Measurements from ENCODE around the gene ACER2.
A peak's percentile ranks its signal among the peaks of the same experiment; 100 is the strongest.
"Not testable (repeated sequence)": the region's sequence is repeated elsewhere in the genome, so short reads cannot be mapped to it uniquely, and the experiment has no call there.

ACER2 gene

GRCh38 chr9:19410594-19410993 is 1.8 kb downstream of the ACER2 start:
- no peak overlapping the region for H3K27ac Mint-ChIP-seq
- H3K36me3 Mint-ChIP-seq (ENCODE audit: low read depth), result peaks cover 33% of the 10 kb centered on the region
- peak overlapping the region; percentile 99 for H3K4me3 Mint-ChIP-seq
- no peak for DNase-seq
- TF ChIP-seq CTCF (IDR thresholded peaks at IDR 0.05), result no peak
- peaks cover 15% of the 10 kb centered on the region for H3K4me1 Mint-ChIP-seq
- H3K27me3 Mint-ChIP-seq (ENCODE audit: low read depth, poor library complexity), result peaks cover 24% of the 10 kb centered on the region
- peaks cover 9% of the 10 kb centered on the region for H3K9me3 Mint-ChIP-seq

- Mint-ChIP-seq H3K36me3 (ENCODE audit: low read depth) (peaks cover 40% of the 10 kb centered on the region), H3K4me1 (peaks cover 15% of the 10 kb centered on the region), H3K27ac (no peak overlapping the region), H3K9me3 (peaks cover 11% of the 10 kb centered on the region), H3K27me3 (ENCODE audit: low read depth, poor library complexity) (peaks cover 24% of the 10 kb centered on the region), H3K4me3 (peak overlapping the region; percentile 39)
- no peak for TF ChIP-seq CTCF (IDR thresholded peaks at IDR 0.05)
- no peak for DNase-seq
Observed at GRCh38 chr9:19411316-19411715, 2.5 kb downstream of the ACER2 start.

- peaks cover 26% of the 10 kb centered on the region for H3K9me3 Mint-ChIP-seq
- H3K4me1 Mint-ChIP-seq, result peaks cover 15% of the 10 kb centered on the region
- DNase-seq, H3K27ac Mint-ChIP-seq, H3K4me3 Mint-ChIP-seq: not testable (repeated sequence)
- peaks cover 13% of the 10 kb centered on the region for H3K27me3 Mint-ChIP-seq (ENCODE audit: low read depth, poor library complexity)
- H3K36me3 Mint-ChIP-seq (ENCODE audit: low read depth), result peaks cover 58% of the 10 kb centered on the region
Observed at GRCh38 chr9:19413456-19413855, 4.6 kb downstream of the ACER2 start.

DNA sequence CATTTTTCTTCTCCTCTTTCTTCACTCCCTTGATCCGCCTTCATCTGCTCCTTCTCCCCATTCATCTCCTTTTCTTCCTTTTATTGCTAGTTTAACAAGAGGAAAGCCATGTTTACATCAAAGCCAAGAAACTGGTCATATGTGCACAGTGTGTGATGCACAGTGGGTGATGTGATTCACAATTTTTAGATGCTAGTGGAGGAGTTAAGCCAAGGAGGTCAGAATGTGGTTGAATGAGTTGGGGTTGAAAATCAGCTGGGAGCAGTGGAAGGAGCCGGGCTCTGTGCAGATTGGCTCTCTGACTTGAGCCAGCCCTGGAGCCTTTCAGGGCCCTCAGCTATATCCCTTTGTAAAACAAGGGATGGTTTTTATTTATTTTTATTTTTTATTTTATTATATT is 7.3 kb downstream of the ACER2 start:
- Mint-ChIP-seq H3K4me1 (peaks cover 4% of the 10 kb centered on the region), H3K4me3 (no peak overlapping the region), H3K9me3 (peaks cover 27% of the 10 kb centered on the region), H3K36me3 (ENCODE audit: low read depth) (peaks cover 72% of the 10 kb centered on the region), H3K27ac (no peak overlapping the region), H3K27me3 (ENCODE audit: low read depth, poor library complexity) (peaks cover 4% of the 10 kb centered on the region)
- DNase-seq, result no peak
- no peak for TF ChIP-seq CTCF (IDR thresholded peaks at IDR 0.05)

GRCh38 chr9:19420877-19421276 is 12.1 kb downstream of the ACER2 start:
- TF ChIP-seq CTCF (IDR thresholded peaks at IDR 0.05), result no peak
- Mint-ChIP-seq H3K27ac (no peak overlapping the region), H3K4me3 (no peak overlapping the region), H3K27me3 (ENCODE audit: low read depth, poor library complexity) (peaks cover 10% of the 10 kb centered on the region), H3K36me3 (ENCODE audit: low read depth) (peaks cover 56% of the 10 kb centered on the region), H3K9me3 (peaks cover 18% of the 10 kb centered on the region), H3K4me1 (peaks cover 15% of the 10 kb centered on the region)
- DNase-seq, result no peak

DNA sequence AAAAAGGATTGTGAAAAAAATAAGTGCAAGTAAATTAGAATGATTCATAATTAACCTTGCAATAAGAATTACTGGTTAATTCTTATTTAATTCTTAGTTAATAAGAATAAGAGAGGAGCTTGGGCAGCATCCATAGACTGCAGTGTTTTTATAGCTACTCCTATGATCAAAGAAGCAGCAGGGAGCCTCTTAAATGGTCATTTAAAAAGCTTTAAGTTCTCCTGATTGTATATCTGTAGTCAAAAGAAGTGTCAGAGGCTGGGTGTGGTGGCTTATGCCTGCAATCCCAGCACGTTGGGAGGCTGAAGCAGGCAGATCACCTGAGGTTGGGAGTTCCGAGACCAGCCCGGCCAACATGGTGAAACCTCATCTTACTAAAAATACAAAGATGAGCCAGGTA is 14.4 kb downstream of the ACER2 start:
- peaks cover 15% of the 10 kb centered on the region for H3K4me1 Mint-ChIP-seq
- H3K4me3 Mint-ChIP-seq, result no peak overlapping the region
- peaks cover 4% of the 10 kb centered on the region for H3K9me3 Mint-ChIP-seq
- no peak for DNase-seq
- peaks cover 54% of the 10 kb centered on the region for H3K36me3 Mint-ChIP-seq (ENCODE audit: low read depth)
- H3K27ac Mint-ChIP-seq, result peak overlapping the region; percentile 63
- TF ChIP-seq CTCF (IDR thresholded peaks at IDR 0.05), result no peak
- H3K27me3 Mint-ChIP-seq (ENCODE audit: low read depth, poor library complexity), result peaks cover 14% of the 10 kb centered on the region

Data from nephron progenitor cell (in vitro differentiated cells).